SK-N-SH (cell line): Measurements from ENCODE around the gene CDCP1. TPM values are rescaled to one million over a fixed set of nuclear protein-coding genes. Genes with fewer than 3 reads are reported as not detected.

Experiments
- CTCF ChIA-PET: fragments of 300-600, 350-600 bp; formaldehyde crosslinking; extraction: SDS; loops from one replicate; lab custom pipeline; 2021; lab: Yijun Ruan, JAX
- POLR2A ChIA-PET: fragments of 350-600 bp; sonication (Branson Sonifier 250); formaldehyde crosslinking; extraction: SDS; loops from one replicate; lab custom pipeline; 2020; ENCODE audit warnings: antibody characterized with exemption, inconsistent platforms; lab: Yijun Ruan, JAX
- DNase-seq: peaks from one replicate; pipeline ENCODE4 v3.0.0; 2012
- H2AFZ ChIP-seq: fragments of 200-600 bp; sonication (generic); 2 replicates; pipeline ENCODE4 v1.8.1; 2016; ENCODE audit warnings: antibody characterized with exemption, mild to moderate bottlenecking, low read depth
- H3F3A ChIP-seq: fragments of 200-600 bp; sonication (generic); replicated peaks from 2 replicates; pipeline ENCODE3; 2016; ENCODE audit warnings: antibody characterized with exemption, mild to moderate bottlenecking; ENCODE audit not compliant: insufficient read depth
- H3K27ac ChIP-seq, 2 experiments: fragments of 200-500 bp in 1 of 2; fragments of 200-600 bp in 1 of 2; sonication (Bioruptor generic) in 1 of 2; sonication (generic), shearing (Covaris generic) in 1 of 2; 2 replicates each; pipeline versions ENCODE4 v1.5.1 to v1.6.1; 2014 to 2016; ENCODE audit warnings: low read depth in 2 of 2, inconsistent platforms in 1 of 2, low read length in 1 of 2, mild to moderate bottlenecking in 1 of 2, mixed read lengths in 1 of 2
- H3K27me3 ChIP-seq: fragments of 200-600 bp; sonication (generic), shearing (Covaris generic); 2 replicates; pipeline ENCODE4 v1.6.1; 2016; ENCODE audit warnings: mixed run types; ENCODE audit not compliant: insufficient read depth
- H3K36me3 ChIP-seq, 2 experiments: fragments of 200-500 bp in 1 of 2; fragments of 200-600 bp in 1 of 2; sonication (Bioruptor generic) in 1 of 2; sonication (generic) in 1 of 2; replicated peaks in 1 of 2; 2 replicates each; pipeline versions ENCODE3 to v1.5.1; 2014 to 2016; ENCODE audit warnings: low read length in 1 of 2, mild to moderate bottlenecking in 1 of 2; ENCODE audit not compliant: insufficient read depth in 2 of 2, control insufficient read depth in 1 of 2
- H3K4me1 ChIP-seq, 2 experiments: fragments of 200-500 bp in 1 of 2; fragments of 200-600 bp in 1 of 2; sonication (Bioruptor generic) in 1 of 2; sonication (generic), shearing (Covaris generic) in 1 of 2; 2 replicates each; pipeline versions ENCODE4 v1.5.1 to v1.6.1; 2014 to 2016; ENCODE audit warnings: low read depth in 1 of 2, low read length in 1 of 2, mixed run types in 1 of 2; ENCODE audit not compliant: insufficient read depth in 2 of 2, control insufficient read depth in 1 of 2
- H3K4me2 ChIP-seq: fragments of 200-600 bp; sonication (generic), shearing (Covaris generic); 2 replicates; pipeline ENCODE4 v1.6.1; 2017; ENCODE audit warnings: mixed run types
- H3K4me3 ChIP-seq, 2 experiments: fragments of 200-500 bp in 1 of 2; fragments of 200-600 bp in 1 of 2; sonication (Bioruptor generic) in 1 of 2; sonication (generic), shearing (Covaris generic) in 1 of 2; 2 replicates each; pipeline versions ENCODE4 v1.5.1 to v1.8.1; 2014 to 2016; ENCODE audit warnings: low read depth in 2 of 2, inconsistent platforms in 1 of 2, low read length in 1 of 2, mild to moderate bottlenecking in 1 of 2, mixed read lengths in 1 of 2, moderate library complexity in 1 of 2
- H3K79me2 ChIP-seq: fragments of 200-600 bp; sonication (generic); 2 replicates; pipeline ENCODE4 v1.8.1; 2017; ENCODE audit warnings: mild to moderate bottlenecking; ENCODE audit not compliant: insufficient read depth
- H3K9ac ChIP-seq: fragments of 200-600 bp; sonication (generic); 2 replicates; pipeline ENCODE4 v1.6.1; 2017; ENCODE audit warnings: mixed run types
- H3K9me2 ChIP-seq: fragments of 200-600 bp; sonication (generic); 2 replicates; pipeline ENCODE4 v1.6.1; 2017; ENCODE audit warnings: mixed run types
- H3K9me3 ChIP-seq: fragments of 200-600 bp; sonication (generic); 2 replicates; pipeline ENCODE4 v1.6.1; 2017; ENCODE audit warnings: mixed run types, mild to moderate bottlenecking, moderate library complexity
- H4K20me1 ChIP-seq: fragments of 200-600 bp; sonication (generic); 2 replicates; pipeline ENCODE4 v1.6.1; 2017; ENCODE audit warnings: mild to moderate bottlenecking, mixed run types; ENCODE audit not compliant: insufficient read depth
- ELF1 ChIP-seq: IDR thresholded peaks from 2 replicates; pipeline ENCODE4 v1.4.0; 2012
- EZH2phosphoT487 ChIP-seq: fragments of 200-600 bp; sonication (generic); IDR thresholded peaks from 2 replicates; pipeline ENCODE4 v1.6.1; 2017; ENCODE audit warnings: low read depth, mixed run types, mild to moderate bottlenecking, antibody characterized with exemption, moderate library complexity, borderline replicate concordance
- FOSL2 ChIP-seq: IDR thresholded peaks from 2 replicates; pipeline ENCODE4 v1.4.0; 2012; ENCODE audit warnings: low read depth, mild to moderate bottlenecking, moderate library complexity, borderline replicate concordance
- FOXM1 ChIP-seq: IDR thresholded peaks from 2 replicates; pipeline ENCODE4 v1.4.0; 2012; ENCODE audit warnings: low read depth, mild to moderate bottlenecking
- GABPA ChIP-seq: IDR thresholded peaks from 2 replicates; pipeline ENCODE4 v1.4.0; 2012; ENCODE audit warnings: low read depth, mild to moderate bottlenecking
- GATA2 ChIP-seq: sonication (generic); formaldehyde crosslinking; IDR thresholded peaks from 2 replicates; pipeline ENCODE4 v1.5.0; 2020; ENCODE audit warnings: mild to moderate bottlenecking, missing genetic modification reagents
- JUND ChIP-seq: IDR thresholded peaks from 2 replicates; pipeline ENCODE4 v1.4.0; 2012
- MXI1 ChIP-seq: IDR thresholded peaks from 2 replicates; pipeline ENCODE4 v1.6.1; 2012; ENCODE audit warnings: mild to moderate bottlenecking, low read depth, low read length, improper control_type of control experiment
- NFIC ChIP-seq: IDR thresholded peaks from 2 replicates; pipeline ENCODE4 v1.4.0; 2012; ENCODE audit warnings: borderline replicate concordance
- NRF1 ChIP-seq: IDR thresholded peaks from 2 replicates; pipeline ENCODE4 v1.6.1; 2012; ENCODE audit warnings: low read depth, mild to moderate bottlenecking, low read length
- PBX3 ChIP-seq: IDR thresholded peaks from 2 replicates; pipeline ENCODE4; 2012
- RFX5 ChIP-seq: IDR thresholded peaks from 2 replicates; pipeline ENCODE4 v1.6.1; 2012; ENCODE audit warnings: mild to moderate bottlenecking, improper control_type of control experiment, low read length
- RXRA ChIP-seq: IDR thresholded peaks from 2 replicates; pipeline ENCODE4 v1.4.0; 2012; ENCODE audit warnings: low read depth, mild to moderate bottlenecking, borderline replicate concordance
- SIN3A ChIP-seq: IDR thresholded peaks from 2 replicates; pipeline ENCODE4 v1.6.1; 2012; ENCODE audit warnings: low read depth, mild to moderate bottlenecking, low read length, moderate library complexity, borderline replicate concordance
- SMC3 ChIP-seq: IDR thresholded peaks from 2 replicates; pipeline ENCODE4 v1.6.1; 2012; ENCODE audit warnings: low read depth, low read length, improper control_type of control experiment
- TCF12 ChIP-seq: IDR thresholded peaks from 2 replicates; pipeline ENCODE4 v1.4.0; 2012
- ZBTB33 ChIP-seq: IDR thresholded peaks from 2 replicates; pipeline ENCODE4 v1.4.0; 2012; ENCODE audit warnings: low read depth, borderline replicate concordance
- WGBS: methylation state at CpG from one replicate; pipeline ENCODE4 v1.1.6; 2017; ENCODE audit warnings: low lambda C conversion rate; 5-methylcytosine and 5-hydroxymethylcytosine counted together
- polyA plus RNA-seq, 3 experiments: library from polyadenylated mRNA; depleted of rRNA; stranded (reverse); fragments of >200 nt; gene quantifications; 2 replicates each; pipeline ENCODE4 v1.2.3, GENCODE V29; 2012
- TF ChIP-seq, protein P1 (sequence below): fragments of 150-350 bp; IDR thresholded peaks from 2 replicates; pipeline ENCODE4 v1.6.1; 2017; ENCODE audit warnings: antibody characterized with exemption, low read length, low read depth, borderline replicate concordance
- TF ChIP-seq, protein P2 (sequence below): fragments of 150-350 bp; IDR thresholded peaks from 2 replicates; pipeline ENCODE4 v1.6.1; 2016; ENCODE audit warnings: mild to moderate bottlenecking, low read depth, low read length

The CDCP1 gene
- polyA plus RNA-seq, 1 of the 3 experiments (the other 2 are of a cell fraction): 3.6 TPM

GRCh38 chr3:45169125-45169904, 23.1 kb upstream of the CDCP1 start:
- no peak for DNase-seq
- Histone ChIP-seq H3K27me3 (no peaks in the 10 kb centered on the region), H3K79me2 (no peaks in the 10 kb centered on the region), H3K9me2 (no peaks in the 10 kb centered on the region), H3K4me3 (no peak overlapping the region), H3F3A (peaks cover 25% of the 10 kb centered on the region), H3K27ac (no peak overlapping the region)
- 95% methylated on average over 12 of the region's 12 CpGs for WGBS
- CTCF ChIA-PET: interaction anchor here (0.9 to 1.4 kb wide), 3 partner anchors 10 to 41 kb away, joined by 3 to 4 read pairs (median 3); no protein-coding TSS in a partner anchor
- TF ChIP-seq GATA2 (CRISPR knock-in tag): no peak
- TF ChIP-seq, protein P1, sequence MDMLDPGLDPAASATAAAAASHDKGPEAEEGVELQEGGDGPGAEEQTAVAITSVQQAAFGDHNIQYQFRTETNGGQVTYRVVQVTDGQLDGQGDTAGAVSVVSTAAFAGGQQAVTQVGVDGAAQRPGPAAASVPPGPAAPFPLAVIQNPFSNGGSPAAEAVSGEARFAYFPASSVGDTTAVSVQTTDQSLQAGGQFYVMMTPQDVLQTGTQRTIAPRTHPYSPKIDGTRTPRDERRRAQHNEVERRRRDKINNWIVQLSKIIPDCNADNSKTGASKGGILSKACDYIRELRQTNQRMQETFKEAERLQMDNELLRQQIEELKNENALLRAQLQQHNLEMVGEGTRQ: no peak
- TF ChIP-seq, all 33 proteins: peak for 0
- Histone ChIP-seq H3K9me3 (no peaks in the 10 kb centered on the region), H3K4me2 (no peak overlapping the region), H3K36me3 (no peaks in the 10 kb centered on the region), H2AFZ (no peak overlapping the region), H3K4me1 (peaks cover 26 to 30% of the 10 kb centered on the region in 2 experiments), H3K9ac (no peak overlapping the region), H4K20me1 (no peaks in the 10 kb centered on the region)
- POLR2A ChIA-PET: no interaction called here

DNA sequence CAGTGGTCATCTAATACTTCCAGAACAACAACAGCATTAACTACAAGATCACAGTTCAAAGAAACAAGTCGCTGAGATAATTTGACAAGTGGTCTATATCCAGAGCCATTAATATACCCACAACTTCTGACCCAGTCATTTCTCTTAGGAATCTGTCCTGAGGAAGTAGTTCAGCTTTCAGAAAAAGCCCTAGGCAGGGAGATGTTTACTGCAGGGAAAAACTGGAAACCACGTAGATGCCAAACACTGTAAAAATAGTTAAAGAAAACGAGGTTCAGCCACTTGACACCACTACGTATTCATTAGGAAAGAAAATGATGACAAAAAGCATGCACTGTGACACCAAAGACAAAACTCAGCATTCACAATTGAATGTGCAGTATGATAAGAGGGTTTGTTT, 22.3 kb upstream of the CDCP1 start:
- WGBS: 93% methylated on average over 4 of the region's 4 CpGs
- Histone ChIP-seq H3F3A (peaks cover 25% of the 10 kb centered on the region), H3K9me2 (no peaks in the 10 kb centered on the region), H3K4me2 (no peak overlapping the region), H3K27ac (peak overlapping the region; percentile 92 to 98; a peak in 3 of 4 replicates), H3K36me3 (no peaks in the 10 kb centered on the region), H4K20me1 (no peaks in the 10 kb centered on the region), H3K4me3 (no peak overlapping the region), H3K27me3 (no peaks in the 10 kb centered on the region), H2AFZ (no peak overlapping the region), H3K4me1 (peaks cover 26 to 30% of the 10 kb centered on the region in 2 experiments), H3K79me2 (no peaks in the 10 kb centered on the region), H3K9ac (peak overlapping the region; percentile 83; the same call in 1 of the 2 replicates), H3K9me3 (no peaks in the 10 kb centered on the region)
- DNase-seq: no peak
- no peak for TF ChIP-seq ELF1
- TF ChIP-seq GABPA: no peak
- no peak for TF ChIP-seq MXI1
- no peak for TF ChIP-seq FOSL2
- TF ChIP-seq RXRA: no peak
- TF ChIP-seq TCF12: no peak
- no peak for TF ChIP-seq NFIC
- TF ChIP-seq, protein P1: no peak
- TF ChIP-seq JUND: no peak
- no peak for TF ChIP-seq PBX3
- no peak for TF ChIP-seq SIN3A
- no peak for TF ChIP-seq ZBTB33
- TF ChIP-seq NRF1: no peak
- TF ChIP-seq RFX5: no peak
- TF ChIP-seq, protein P2, sequence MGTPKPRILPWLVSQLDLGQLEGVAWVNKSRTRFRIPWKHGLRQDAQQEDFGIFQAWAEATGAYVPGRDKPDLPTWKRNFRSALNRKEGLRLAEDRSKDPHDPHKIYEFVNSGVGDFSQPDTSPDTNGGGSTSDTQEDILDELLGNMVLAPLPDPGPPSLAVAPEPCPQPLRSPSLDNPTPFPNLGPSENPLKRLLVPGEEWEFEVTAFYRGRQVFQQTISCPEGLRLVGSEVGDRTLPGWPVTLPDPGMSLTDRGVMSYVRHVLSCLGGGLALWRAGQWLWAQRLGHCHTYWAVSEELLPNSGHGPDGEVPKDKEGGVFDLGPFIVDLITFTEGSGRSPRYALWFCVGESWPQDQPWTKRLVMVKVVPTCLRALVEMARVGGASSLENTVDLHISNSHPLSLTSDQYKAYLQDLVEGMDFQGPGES: no peak
- TF ChIP-seq EZH2phosphoT487: no peak
- no peak for TF ChIP-seq SMC3
- no peak for TF ChIP-seq FOXM1
- ChIA-PET POLR2A (no interaction called here), CTCF (interaction anchor here (1.0 to 1.3 kb wide), 2 partner anchors 13 to 23 kb away, joined by 3 read pairs; no protein-coding TSS in a partner anchor)
